Lung (tissue), 12 donors: ENCODE results near the gene SSRP1. TPM values are rescaled to one million over a fixed set of nuclear protein-coding genes. Genes with fewer than 3 reads are reported as not detected.
"Not testable (repeated sequence)": the region's sequence is repeated elsewhere in the genome, so short reads cannot be mapped to it uniquely, and the experiment has no call there.

Source experiments
- ATAC-seq: fragments of 200-7000 bp; cut with Tn5 transposase; one replicate; pipeline ENCODE4 v1.9.1; 2020; ENCODE audit warnings: moderate number of reproducible peaks; ENCODE audit not compliant: insufficient read depth, low FRiP score
- DNase-seq, 3 donors: peaks; one replicate each; pipeline ENCODE4 v3.0.0-alpha.2; 2013 to 2017
- H3K27ac ChIP-seq, 2 donors: one replicate each; pipeline ENCODE4 v1.5.1; 2013; ENCODE audit warnings: mild to moderate bottlenecking in 2 of 2, moderate library complexity in 2 of 2, control low read depth in 1 of 2, inconsistent platforms in 1 of 2, low read depth in 1 of 2, low read length in 1 of 2
- H3K27me3 ChIP-seq, 3 donors: one replicate each; pipeline ENCODE4 v1.5.1; 2013; ENCODE audit warnings: low read length in 2 of 3; ENCODE audit not compliant: control insufficient read depth in 3 of 3, insufficient read depth in 3 of 3
- H3K36me3 ChIP-seq, 4 donors: one replicate each; pipeline ENCODE4 v1.5.1; 2013; ENCODE audit warnings: low read length in 4 of 4, mild to moderate bottlenecking in 1 of 4, moderate library complexity in 1 of 4; ENCODE audit not compliant: control insufficient read depth in 4 of 4, insufficient read depth in 4 of 4
- H3K4me1 ChIP-seq, 5 donors: one replicate each; pipeline ENCODE4 v1.5.1; 2013; ENCODE audit warnings: low read length in 5 of 5, mild to moderate bottlenecking in 2 of 5, moderate library complexity in 1 of 5; ENCODE audit not compliant: control insufficient read depth in 5 of 5, insufficient read depth in 5 of 5
- H3K4me3 ChIP-seq: one replicate; pipeline ENCODE4 v1.5.1; 2013; ENCODE audit warnings: mild to moderate bottlenecking, control low read depth, moderate library complexity
- H3K9ac ChIP-seq, 2 donors: one replicate each; pipeline ENCODE4 v1.5.1; 2013; ENCODE audit warnings: low read length in 2 of 2, control low read depth in 1 of 2; ENCODE audit not compliant: insufficient read depth in 1 of 2
- H3K9me3 ChIP-seq, 4 donors: one replicate each; pipeline ENCODE4 v1.5.1; 2013; ENCODE audit warnings: low read length in 3 of 4, mild to moderate bottlenecking in 1 of 4, moderate library complexity in 1 of 4; ENCODE audit not compliant: control insufficient read depth in 4 of 4, insufficient read depth in 3 of 4
- CTCF ChIP-seq: IDR thresholded peaks from 2 replicates; pipeline ENCODE4 v1.5.1; 2012; ENCODE audit warnings: mild to moderate bottlenecking; ENCODE audit errors: control extremely low read depth, extremely low read depth
- WGBS, 2 donors: extraction: QIAGEN DNeasy Blood & Tissue Kit; methylation state at CpG; one replicate each; pipeline ENCODE4 v1.1.7; 2013; 5-methylcytosine and 5-hydroxymethylcytosine counted together
- polyA plus RNA-seq, 2 donors: library from polyadenylated mRNA; stranded (reverse); fragments of 200-250 nt; gene quantifications; one replicate each; pipeline ENCODE4 v1.2.1, GENCODE V29; 2013
- total RNA-seq, 2 donors: library from RNA; depleted of rRNA in 1 of 2; stranded (reverse); fragments of >200 nt in 1 of 2; gene quantifications; one replicate each; pipeline ENCODE4 v1.2.1, GENCODE V29; 2014 to 2021
- donor health status: control.
- donor health status: control.
- donor health status: Bipolar disorder and iron deficiency.
- donor health status: healthy.
- donor health status: DM: yes; HTN: yes; CAD: no.

Gene SSRP1
- total and polyA plus RNA-seq, 4 donors, result 37.1 to 76.9 (median 64.6) TPM

- H3K9me3 ChIP-seq, result no peaks in the 10 kb centered on the region
- peaks cover 0 to 9% (median 0%) of the 10 kb centered on the region in 5 donors for H3K4me1 ChIP-seq
- H3K27ac ChIP-seq, result peak overlapping the region in 1 of 2 donors; percentile 3
- no peaks in the 10 kb centered on the region for H3K36me3 ChIP-seq
- no peak for ATAC-seq
- WGBS, 2 donors, result 24 to 30% methylated on average over 11 of the region's 11 CpGs
- no peak overlapping the region for H3K9ac ChIP-seq
- no peaks in the 10 kb centered on the region for H3K27me3 ChIP-seq
- no peak overlapping the region for H3K4me3 ChIP-seq
- no peak for TF ChIP-seq CTCF
- peak; percentile 54 to 68 (median 55) for DNase-seq
Observed at GRCh38 chr11:57288771-57289579, 46.7 kb downstream of the SSRP1 start.

- ATAC-seq (no peak), DNase-seq (no peak)
- 96 to 97% methylated on average over 3 of the region's 3 CpGs for WGBS, 2 donors
- TF ChIP-seq CTCF, result no peak
- H3K27ac ChIP-seq, result no peak overlapping the region
- H3K9me3 ChIP-seq, result no peaks in the 10 kb centered on the region
- no peak overlapping the region for H3K9ac ChIP-seq
- peaks cover 0 to 7% (median 0%) of the 10 kb centered on the region in 5 donors for H3K4me1 ChIP-seq
- H3K4me3 ChIP-seq, result no peak overlapping the region
- H3K27me3 ChIP-seq, result no peaks in the 10 kb centered on the region
- no peaks in the 10 kb centered on the region for H3K36me3 ChIP-seq
Observed at GRCh38 chr11:57287884-57288283, 47.8 kb downstream of the SSRP1 start.

- no peaks in the 10 kb centered on the region for H3K27me3 ChIP-seq
- H3K4me3 ChIP-seq, result no peak overlapping the region
- ATAC-seq, result no peak
- whole genome bisulfite sequencing, 2 donors, result 80 to 88% methylated on average over 2 of the region's 2 CpGs
- H3K9ac ChIP-seq, result no peak overlapping the region
- H3K36me3 ChIP-seq, result no peaks in the 10 kb centered on the region
- no peak for TF ChIP-seq CTCF
- DNase-seq, result no peak
- H3K9me3 ChIP-seq, result no peaks in the 10 kb centered on the region
- peaks cover 0 to 3% (median 0%) of the 10 kb centered on the region in 5 donors for H3K4me1 ChIP-seq
- no peak overlapping the region for H3K27ac ChIP-seq
Observed at GRCh38 chr11:57283231-57283990, 52.3 kb downstream of the SSRP1 start.

- WGBS, 2 donors, result 92 to 97% methylated on average over 6 of the region's 6 CpGs
- not testable (repeated sequence) for DNase-seq, ATAC-seq, H3K9me3 ChIP-seq, H3K27me3 ChIP-seq, H3K27ac ChIP-seq, H3K4me3 ChIP-seq, H3K9ac ChIP-seq, H3K36me3 ChIP-seq
- peaks cover 0 to 18% (median 7%) of the 10 kb centered on the region in 5 donors for H3K4me1 ChIP-seq
Observed at GRCh38 chr11:57281546-57281945, 54.1 kb downstream of the SSRP1 start.
